Measurements from ENCODE around the gene COX4I2.
"Not testable (repeated sequence)": the region's sequence is repeated elsewhere in the genome, so short reads cannot be mapped to it uniquely, and the experiment has no call there.

COX4I2 gene

GRCh38 chr20:31608251-31608945 is 29.3 kb upstream of the COX4I2 start:
- peak; percentile 58 for DNase-seq

- DNase-seq, result not testable (repeated sequence)
Observed at GRCh38 chr20:31612271-31612640, 25.5 kb upstream of the COX4I2 start.

- DNase-seq, result no peak
Observed at GRCh38 chr20:31615416-31615815, 22.3 kb upstream of the COX4I2 start.

- no peak for DNase-seq
Observed at GRCh38 chr20:31617432-31618104, 20.1 kb upstream of the COX4I2 start.

- no peak for DNase-seq
Observed at GRCh38 chr20:31620246-31620645, 17.5 kb upstream of the COX4I2 start.

GRCh38 chr20:31623123-31623505 is 14.6 kb upstream of the COX4I2 start:
- DNase-seq, result not testable (repeated sequence)

GRCh38 chr20:31626534-31626933 is 11.2 kb upstream of the COX4I2 start:
- not testable (repeated sequence) for DNase-seq

GRCh38 chr20:31628057-31628456 is 9.7 kb upstream of the COX4I2 start:
- DNase-seq, result not testable (repeated sequence)

GRCh38 chr20:31630187-31630790 is 7.4 kb upstream of the COX4I2 start:
- no peak for DNase-seq

GRCh38 chr20:31632548-31633338 is 5.0 kb upstream of the COX4I2 start:
- DNase-seq, result no peak

GRCh38 chr20:31633339-31633914 is 4.3 kb upstream of the COX4I2 start:
- no peak for DNase-seq

GRCh38 chr20:31638317-31638716 is 605 bp downstream of the COX4I2 start:
- DNase-seq, result peak; percentile 9

- no peak for DNase-seq
Observed at GRCh38 chr20:31638816-31639215, 1.1 kb downstream of the COX4I2 start.

GRCh38 chr20:31640259-31640658 is 2.5 kb downstream of the COX4I2 start:
- no peak for DNase-seq

- DNase-seq, result no peak
Observed at GRCh38 chr20:31641391-31641790, 3.7 kb downstream of the COX4I2 start.

- DNase-seq, result no peak
Observed at GRCh38 chr20:31642837-31643236, 5.1 kb downstream of the COX4I2 start.

GRCh38 chr20:31643522-31643921 is 5.8 kb downstream of the COX4I2 start:
- DNase-seq, result no peak

GRCh38 chr20:31644701-31645100 is 7.0 kb downstream of the COX4I2 start:
- DNase-seq, result no peak

GRCh38 chr20:31648104-31648503 is 10.4 kb downstream of the COX4I2 start:
- not testable (repeated sequence) for DNase-seq

- no peak for DNase-seq
Observed at GRCh38 chr20:31652917-31653396, 15.2 kb downstream of the COX4I2 start.

- DNase-seq, result no peak
Observed at GRCh38 chr20:31653561-31653960, 15.8 kb downstream of the COX4I2 start.

- DNase-seq, result no peak
Observed at GRCh38 chr20:31654534-31654933, 16.8 kb downstream of the COX4I2 start.
